ENCODE measurements around the gene PDHX. TPM values are rescaled to one million over a fixed set of nuclear protein-coding genes. Genes with fewer than 3 reads are reported as not detected.

Gene PDHX
- total and polyA plus RNA-seq, 2 donors, result 21.3 to 24.6 TPM

- H3K9me3 ChIP-seq (ENCODE audit: control insufficient read depth in 2 of 2, insufficient read depth in 1 of 2, low read length in 1 of 2), result no peaks in the 10 kb centered on the region
- H3K36me3 ChIP-seq (ENCODE audit: control insufficient read depth in 2 of 2, insufficient read depth in 2 of 2, low read length in 1 of 2), result no peaks in the 10 kb centered on the region
- H3K4me1 ChIP-seq (ENCODE audit: control insufficient read depth in 2 of 2, insufficient read depth in 2 of 2, low read length in 2 of 2), result no peaks in the 10 kb centered on the region
- no peak overlapping the region for H3K4me3 ChIP-seq (ENCODE audit: low read length in 2 of 2)
- no peak for DNase-seq (ENCODE audit: low read depth in 6 of 9, low spot score in 9 of 9)
- H3K27ac ChIP-seq (ENCODE audit: low read depth in 1 of 2, low read length in 1 of 2), result no peak overlapping the region
- WGBS, result 99% methylated on average over 4 of the region's 4 CpGs
- no peaks in the 10 kb centered on the region for H3K27me3 ChIP-seq (ENCODE audit: control insufficient read depth in 2 of 2, insufficient read depth in 1 of 2, low read length in 1 of 2)
These were observed 88.8 kb downstream of the PDHX start for GRCh38 chr11:35005141-35005780.

GRCh38 chr11:35006389-35007128 is 90.1 kb downstream of the PDHX start:
- H3K4me1 ChIP-seq (ENCODE audit: control insufficient read depth in 2 of 2, insufficient read depth in 2 of 2, low read length in 2 of 2), result no peaks in the 10 kb centered on the region
- peak in 1 of 9 donors; percentile 20 for DNase-seq (ENCODE audit: low read depth in 6 of 9, low spot score in 9 of 9)
- no peak overlapping the region for H3K4me3 ChIP-seq (ENCODE audit: low read length in 2 of 2)
- no peak overlapping the region for H3K27ac ChIP-seq (ENCODE audit: low read depth in 1 of 2, low read length in 1 of 2)
- no peaks in the 10 kb centered on the region for H3K9me3 ChIP-seq (ENCODE audit: control insufficient read depth in 2 of 2, insufficient read depth in 1 of 2, low read length in 1 of 2)
- no peaks in the 10 kb centered on the region for H3K36me3 ChIP-seq (ENCODE audit: control insufficient read depth in 2 of 2, insufficient read depth in 2 of 2, low read length in 1 of 2)
- WGBS, result 90% methylated on average over 8 of the region's 8 CpGs
- H3K27me3 ChIP-seq (ENCODE audit: control insufficient read depth in 2 of 2, insufficient read depth in 1 of 2, low read length in 1 of 2), result no peaks in the 10 kb centered on the region

GRCh38 chr11:35007277-35007676 is 90.9 kb downstream of the PDHX start:
- H3K4me3 ChIP-seq (ENCODE audit: low read length in 2 of 2), result no peak overlapping the region
- peaks cover 1 to 4% of the 10 kb centered on the region in 2 donors for H3K4me1 ChIP-seq (ENCODE audit: control insufficient read depth in 2 of 2, insufficient read depth in 2 of 2, low read length in 2 of 2)
- no peaks in the 10 kb centered on the region for H3K36me3 ChIP-seq (ENCODE audit: control insufficient read depth in 2 of 2, insufficient read depth in 2 of 2, low read length in 1 of 2)
- DNase-seq (ENCODE audit: low read depth in 6 of 9, low spot score in 9 of 9), result no peak
- no peaks in the 10 kb centered on the region for H3K27me3 ChIP-seq (ENCODE audit: control insufficient read depth in 2 of 2, insufficient read depth in 1 of 2, low read length in 1 of 2)
- 95% methylated on average over 2 of the region's 2 CpGs for WGBS
- no peak overlapping the region for H3K27ac ChIP-seq (ENCODE audit: low read depth in 1 of 2, low read length in 1 of 2)
- no peaks in the 10 kb centered on the region for H3K9me3 ChIP-seq (ENCODE audit: control insufficient read depth in 2 of 2, insufficient read depth in 1 of 2, low read length in 1 of 2)

GRCh38 chr11:35009191-35009943 is 92.9 kb downstream of the PDHX start:
- 95% methylated on average over 5 of the region's 5 CpGs for WGBS
- Histone ChIP-seq H3K4me1 (ENCODE audit: control insufficient read depth in 2 of 2, insufficient read depth in 2 of 2, low read length in 2 of 2) (peaks cover 5 to 7% of the 10 kb centered on the region in 2 donors), H3K4me3 (ENCODE audit: low read length in 2 of 2) (no peak overlapping the region), H3K36me3 (ENCODE audit: control insufficient read depth in 2 of 2, insufficient read depth in 2 of 2, low read length in 1 of 2) (no peaks in the 10 kb centered on the region), H3K27ac (ENCODE audit: low read depth in 1 of 2, low read length in 1 of 2) (no peak overlapping the region), H3K9me3 (ENCODE audit: control insufficient read depth in 2 of 2, insufficient read depth in 1 of 2, low read length in 1 of 2) (no peaks in the 10 kb centered on the region), H3K27me3 (ENCODE audit: control insufficient read depth in 2 of 2, insufficient read depth in 1 of 2, low read length in 1 of 2) (no peaks in the 10 kb centered on the region)
- no peak for DNase-seq (ENCODE audit: low read depth in 6 of 9, low spot score in 9 of 9)

GRCh38 chr11:35009944-35010342 is 93.5 kb downstream of the PDHX start:
- Histone ChIP-seq H3K27ac (ENCODE audit: low read depth in 1 of 2, low read length in 1 of 2) (no peak overlapping the region), H3K27me3 (ENCODE audit: control insufficient read depth in 2 of 2, insufficient read depth in 1 of 2, low read length in 1 of 2) (no peaks in the 10 kb centered on the region), H3K4me1 (ENCODE audit: control insufficient read depth in 2 of 2, insufficient read depth in 2 of 2, low read length in 2 of 2) (peaks cover 5 to 7% of the 10 kb centered on the region in 2 donors), H3K4me3 (ENCODE audit: low read length in 2 of 2) (no peak overlapping the region), H3K36me3 (ENCODE audit: control insufficient read depth in 2 of 2, insufficient read depth in 2 of 2, low read length in 1 of 2) (no peaks in the 10 kb centered on the region), H3K9me3 (ENCODE audit: control insufficient read depth in 2 of 2, insufficient read depth in 1 of 2, low read length in 1 of 2) (no peaks in the 10 kb centered on the region)
- WGBS, result 75% methylated on average over 3 of the region's 3 CpGs
- DNase-seq (ENCODE audit: low read depth in 6 of 9, low spot score in 9 of 9), result no peak

- H3K4me3 ChIP-seq (ENCODE audit: low read length in 2 of 2), result no peak overlapping the region
- peaks cover 5 to 7% of the 10 kb centered on the region in 2 donors for H3K4me1 ChIP-seq (ENCODE audit: control insufficient read depth in 2 of 2, insufficient read depth in 2 of 2, low read length in 2 of 2)
- no peak overlapping the region for H3K27ac ChIP-seq (ENCODE audit: low read depth in 1 of 2, low read length in 1 of 2)
- DNase-seq (ENCODE audit: low read depth in 6 of 9, low spot score in 9 of 9), result no peak
- H3K36me3 ChIP-seq (ENCODE audit: control insufficient read depth in 2 of 2, insufficient read depth in 2 of 2, low read length in 1 of 2), result no peaks in the 10 kb centered on the region
- H3K9me3 ChIP-seq (ENCODE audit: control insufficient read depth in 2 of 2, insufficient read depth in 1 of 2, low read length in 1 of 2), result no peaks in the 10 kb centered on the region
- 89% methylated on average over 5 of the region's 5 CpGs for WGBS
- H3K27me3 ChIP-seq (ENCODE audit: control insufficient read depth in 2 of 2, insufficient read depth in 1 of 2, low read length in 1 of 2), result no peaks in the 10 kb centered on the region
These were observed 94.2 kb downstream of the PDHX start for GRCh38 chr11:35010654-35011053.

- H3K4me1 ChIP-seq (ENCODE audit: control insufficient read depth in 2 of 2, insufficient read depth in 2 of 2, low read length in 2 of 2), result peaks cover 5 to 7% of the 10 kb centered on the region in 2 donors
- WGBS, result 97% methylated on average over 4 of the region's 4 CpGs
These were observed 95.0 kb downstream of the PDHX start for GRCh38 chr11:35011389-35011788.

GRCh38 chr11:35011944-35012343 is 95.5 kb downstream of the PDHX start:
- DNase-seq (ENCODE audit: low read depth in 6 of 9, low spot score in 9 of 9), result no peak
- H3K4me3 ChIP-seq (ENCODE audit: low read length in 2 of 2), result no peak overlapping the region
- H3K27ac ChIP-seq (ENCODE audit: low read depth in 1 of 2, low read length in 1 of 2), result no peak overlapping the region
- 97% methylated on average over 2 of the region's 2 CpGs for WGBS
- H3K36me3 ChIP-seq (ENCODE audit: control insufficient read depth in 2 of 2, insufficient read depth in 2 of 2, low read length in 1 of 2), result no peaks in the 10 kb centered on the region
- no peaks in the 10 kb centered on the region for H3K9me3 ChIP-seq (ENCODE audit: control insufficient read depth in 2 of 2, insufficient read depth in 1 of 2, low read length in 1 of 2)
- peaks cover 5 to 7% of the 10 kb centered on the region in 2 donors for H3K4me1 ChIP-seq (ENCODE audit: control insufficient read depth in 2 of 2, insufficient read depth in 2 of 2, low read length in 2 of 2)
- no peaks in the 10 kb centered on the region for H3K27me3 ChIP-seq (ENCODE audit: control insufficient read depth in 2 of 2, insufficient read depth in 1 of 2, low read length in 1 of 2)

More at GRCh38 chr11:35011389-35011788, 95.0 kb downstream of the PDHX start:
- H3K27me3 ChIP-seq (ENCODE audit: control insufficient read depth in 2 of 2, insufficient read depth in 1 of 2, low read length in 1 of 2), result no peaks in the 10 kb centered on the region
- no peaks in the 10 kb centered on the region for H3K36me3 ChIP-seq (ENCODE audit: control insufficient read depth in 2 of 2, insufficient read depth in 2 of 2, low read length in 1 of 2)
- H3K27ac ChIP-seq (ENCODE audit: low read depth in 1 of 2, low read length in 1 of 2), result no peak overlapping the region
- no peaks in the 10 kb centered on the region for H3K9me3 ChIP-seq (ENCODE audit: control insufficient read depth in 2 of 2, insufficient read depth in 1 of 2, low read length in 1 of 2)
- no peak for DNase-seq (ENCODE audit: low read depth in 6 of 9, low spot score in 9 of 9)
- H3K4me3 ChIP-seq (ENCODE audit: low read length in 2 of 2), result no peak overlapping the region
